Suprapubic skin (tissue), 3 donors: ENCODE results near the gene TOMM6.

Experiments used
- CTCF ChIP-seq, 2 donors: fragments of 200-600 bp in 1 of 2; fragments of 450-650 bp in 1 of 2; sonication (generic) in 1 of 2; IDR thresholded peaks; one replicate each; pipeline ENCODE4 v1.5.1; 2016 to 2019; ENCODE audit warnings: antibody characterized with exemption in 2 of 2, mild to moderate bottlenecking in 1 of 2, moderate library complexity in 1 of 2
- POLR2AphosphoS5 ChIP-seq, 3 donors: sonication (generic); formaldehyde crosslinking; IDR thresholded peaks; one replicate each; pipeline ENCODE4 v1.6.1; 2017; ENCODE audit warnings: antibody characterized with exemption in 3 of 3

- no peak for TF ChIP-seq CTCF (IDR thresholded peaks at IDR 0.05)
- no peak for TF ChIP-seq POLR2AphosphoS5 (IDR thresholded peaks at IDR 0.05)
Measured at GRCh38 chr6:41770381-41771057, 17.0 kb upstream of the TOMM6 start.
